Amniotic stem cell (primary cell): ENCODE results near the gene PRDM15.

ENCODE experiments used
- DNase-seq: peaks from one replicate; lab custom pipeline; 2025; lab: John Stamatoyannopoulos, UW

PRDM15 gene

GRCh38 chr21:41823906-41824305, 55.2 kb downstream of the PRDM15 start:
- DNase-seq, result no peak

- DNase-seq, result no peak
Observed at GRCh38 chr21:41823166-41823565, 56.0 kb downstream of the PRDM15 start.

- no peak for DNase-seq
Observed at GRCh38 chr21:41821756-41822431, 57.2 kb downstream of the PRDM15 start.

- no peak for DNase-seq
Observed at GRCh38 chr21:41821081-41821755, 57.9 kb downstream of the PRDM15 start.

- no peak for DNase-seq
Observed at GRCh38 chr21:41820384-41821080, 58.6 kb downstream of the PRDM15 start.

GRCh38 chr21:41819856-41820281, 59.3 kb downstream of the PRDM15 start:
- DNase-seq, result no peak

GRCh38 chr21:41819236-41819855, 59.8 kb downstream of the PRDM15 start:
- no peak for DNase-seq

- DNase-seq, result no peak
Observed at GRCh38 chr21:41817877-41818855, 61.0 kb downstream of the PRDM15 start.

GRCh38 chr21:41817228-41817627, 61.9 kb downstream of the PRDM15 start:
- peak; percentile 26 for DNase-seq

- no peak for DNase-seq
Observed at GRCh38 chr21:41816583-41817165, 62.5 kb downstream of the PRDM15 start.

GRCh38 chr21:41815652-41816582, 63.2 kb downstream of the PRDM15 start:
- DNase-seq, result no peak

GRCh38 chr21:41813226-41813625, 65.9 kb downstream of the PRDM15 start:
- no peak for DNase-seq

- no peak for DNase-seq
Observed at GRCh38 chr21:41812679-41813078, 66.5 kb downstream of the PRDM15 start.

- no peak for DNase-seq
Observed at GRCh38 chr21:41810597-41810932, 68.6 kb downstream of the PRDM15 start.

GRCh38 chr21:41809891-41810596, 69.1 kb downstream of the PRDM15 start:
- DNase-seq, result no peak

GRCh38 chr21:41808846-41809245, 70.3 kb downstream of the PRDM15 start:
- no peak for DNase-seq

- no peak for DNase-seq
Observed at GRCh38 chr21:41808094-41808493, 71.0 kb downstream of the PRDM15 start.

- no peak for DNase-seq
Observed at GRCh38 chr21:41806773-41807172, 72.4 kb downstream of the PRDM15 start.

- no peak for DNase-seq
Observed at GRCh38 chr21:41805643-41806042, 73.5 kb downstream of the PRDM15 start.
